ENCODE measurements around the gene ATXN10.
A peak's percentile ranks its signal among the peaks of the same experiment; 100 is the strongest.
"Not testable (repeated sequence)": the region's sequence is repeated elsewhere in the genome, so short reads cannot be mapped to it uniquely, and the experiment has no call there.

The ATXN10 gene

GRCh38 chr22:45709060-45709739, 37.6 kb downstream of the ATXN10 start:
- DNase-seq, result peak; percentile 77

DNA sequence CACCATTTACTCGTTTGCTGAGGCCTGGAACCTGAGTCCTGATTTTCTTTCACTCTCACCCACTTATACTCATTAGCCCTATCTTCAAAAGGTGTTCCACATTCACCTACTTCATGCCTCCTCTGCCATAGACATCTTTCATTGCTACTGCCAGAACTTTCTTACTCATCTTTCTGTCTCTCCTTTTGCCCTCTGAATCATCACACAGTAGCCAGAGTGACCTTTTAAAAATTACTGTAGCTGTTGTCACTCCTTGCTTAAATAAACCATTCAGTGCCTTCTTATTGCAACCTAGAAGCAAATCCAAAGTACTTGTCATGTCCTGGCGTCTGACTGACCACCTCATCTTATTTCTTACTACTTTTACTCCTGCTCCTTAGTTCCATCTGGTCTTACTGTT, 38.2 kb downstream of the ATXN10 start:
- peak; percentile 37 for DNase-seq

GRCh38 chr22:45710469-45710868, 38.8 kb downstream of the ATXN10 start:
- DNase-seq, result no peak

- not testable (repeated sequence) for DNase-seq
Observed at GRCh38 chr22:45714390-45714789, 42.8 kb downstream of the ATXN10 start.

GRCh38 chr22:45717789-45718188, 46.2 kb downstream of the ATXN10 start:
- DNase-seq, result peak; percentile 71

GRCh38 chr22:45718391-45718790, 46.8 kb downstream of the ATXN10 start:
- no peak for DNase-seq

DNA sequence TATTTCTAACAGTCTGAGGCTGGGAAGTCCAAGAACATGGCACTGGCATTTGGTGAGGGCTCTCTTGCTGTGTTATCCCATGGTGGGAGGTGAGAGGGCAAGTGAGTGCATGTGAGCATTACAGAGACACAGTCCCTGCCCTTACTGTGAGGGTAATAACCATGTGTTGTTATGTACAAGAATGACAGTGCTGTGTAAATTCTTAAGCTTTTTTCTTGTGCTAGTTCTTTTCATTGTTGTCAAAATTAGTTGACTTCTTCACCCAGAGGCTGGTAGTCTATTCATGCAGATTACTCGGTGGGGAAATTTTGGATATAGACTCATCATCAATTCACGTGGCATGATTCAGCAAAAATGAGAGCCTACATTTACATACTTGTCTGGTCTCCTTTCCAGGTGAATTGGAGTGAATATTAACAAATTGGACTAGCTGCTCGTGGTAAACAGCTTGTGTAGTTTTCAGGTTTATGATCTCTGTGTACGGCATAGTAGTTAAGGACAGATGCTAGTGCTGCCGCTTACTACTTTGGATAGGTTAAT, 49.3 kb downstream of the ATXN10 start:
- no peak for DNase-seq

DNA sequence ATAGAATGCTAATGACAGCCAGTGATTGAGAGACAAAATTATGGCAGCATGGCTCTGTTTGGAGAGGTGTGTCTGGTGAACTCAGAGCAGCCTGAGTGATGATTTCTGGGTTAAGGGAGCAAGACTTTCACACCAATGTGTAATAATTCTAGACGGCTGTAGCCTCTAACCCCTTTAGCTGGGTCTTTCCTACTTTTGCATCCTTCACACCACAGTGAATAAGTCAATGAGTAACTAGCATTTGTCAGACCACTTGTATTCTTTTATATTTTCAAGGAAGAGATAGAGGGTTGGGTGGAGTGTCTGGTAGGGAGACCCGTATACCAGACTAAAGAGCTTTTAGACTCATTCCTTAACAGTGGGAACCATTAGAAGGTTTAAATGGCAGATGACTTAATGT, 50.4 kb downstream of the ATXN10 start:
- no peak for DNase-seq

GRCh38 chr22:45726081-45726480, 54.4 kb downstream of the ATXN10 start:
- no peak for DNase-seq

DNA sequence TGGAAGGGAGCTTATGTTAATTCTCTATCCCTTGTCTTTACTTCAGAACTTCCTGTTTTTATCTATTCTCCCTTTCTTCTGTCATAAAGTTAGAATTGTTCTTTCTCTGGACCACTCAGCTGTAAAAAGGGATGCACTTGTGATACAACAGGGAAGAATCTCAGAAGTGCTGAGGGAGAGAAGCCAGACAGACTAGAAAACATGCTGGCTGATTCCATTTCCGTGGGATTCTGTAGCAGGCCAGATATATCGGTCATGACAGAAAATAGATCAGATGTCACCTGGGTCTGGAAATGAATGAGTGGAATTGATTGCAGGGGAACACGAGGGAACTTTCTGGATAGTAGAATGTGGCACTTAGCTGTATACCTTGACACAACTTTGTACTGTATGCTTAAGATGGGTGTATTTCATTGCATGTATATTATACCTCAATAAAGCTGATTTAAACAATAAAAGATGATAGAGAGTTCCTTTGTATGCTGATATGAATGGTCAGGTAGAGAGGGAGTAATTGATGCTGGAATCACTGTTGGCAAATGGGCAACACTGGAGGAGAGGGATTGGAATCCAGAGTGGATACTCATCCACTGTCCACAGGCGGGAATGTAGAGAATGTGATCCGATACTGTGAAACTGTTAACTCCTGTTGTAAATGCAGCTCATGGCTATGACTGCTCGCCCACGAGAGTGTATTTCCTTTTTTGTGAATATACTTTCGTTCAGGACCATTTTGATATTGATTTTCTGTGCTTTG, 59.6 kb downstream of the ATXN10 start:
- DNase-seq, result peak; percentile 62

DNA sequence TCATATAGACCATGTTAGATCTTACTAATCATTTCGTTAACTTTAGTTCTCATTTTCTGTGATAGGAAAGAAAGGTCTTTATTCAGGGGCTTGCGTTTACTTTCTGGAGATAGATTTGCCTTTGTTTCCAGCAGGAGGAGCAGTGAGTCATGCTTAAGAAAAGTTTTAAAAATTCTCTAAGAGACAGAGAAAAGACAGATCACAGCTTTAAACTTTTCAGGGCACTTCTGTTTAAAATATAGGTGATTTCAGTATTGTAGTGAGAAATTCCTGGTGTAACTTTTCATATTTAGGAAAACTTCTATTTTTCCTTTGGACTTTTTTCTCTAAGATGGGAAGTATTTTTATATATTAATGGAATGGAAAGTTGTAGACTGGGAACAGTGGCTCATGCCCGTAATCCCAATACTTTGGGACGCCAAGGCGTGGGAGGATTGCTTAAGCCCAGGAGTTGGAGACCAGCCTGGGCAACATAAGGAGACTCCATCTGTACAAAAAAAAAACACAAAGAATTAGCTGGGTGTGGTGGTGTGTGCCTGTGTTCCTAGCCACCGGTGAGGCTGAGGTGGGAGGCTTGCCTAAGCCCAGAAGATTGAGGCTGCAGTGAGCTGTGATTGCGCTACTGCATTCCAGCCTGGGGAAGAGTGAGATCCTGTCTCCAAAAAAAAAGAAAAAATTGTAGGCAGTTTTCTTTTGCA, 60.3 kb downstream of the ATXN10 start:
- DNase-seq, result no peak

DNA sequence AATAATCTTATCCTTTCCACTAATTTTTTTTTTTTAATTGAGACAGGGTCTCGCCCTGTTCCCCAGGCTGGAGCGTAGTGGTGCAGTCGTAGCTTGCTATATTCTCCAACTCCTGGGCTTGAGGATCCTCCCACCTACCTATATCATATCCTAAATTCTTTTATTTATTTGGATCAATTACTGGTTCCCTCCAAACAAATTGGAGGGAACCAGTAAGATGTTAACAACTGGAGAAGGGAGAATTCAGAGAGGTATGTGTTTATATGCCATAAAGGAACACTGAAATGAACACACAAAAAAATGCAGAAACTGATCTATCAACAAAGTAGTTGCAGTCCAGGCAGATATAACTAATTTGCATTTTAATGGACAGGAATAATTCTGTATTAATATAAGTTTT, 63.6 kb downstream of the ATXN10 start:
- DNase-seq, result no peak

DNA sequence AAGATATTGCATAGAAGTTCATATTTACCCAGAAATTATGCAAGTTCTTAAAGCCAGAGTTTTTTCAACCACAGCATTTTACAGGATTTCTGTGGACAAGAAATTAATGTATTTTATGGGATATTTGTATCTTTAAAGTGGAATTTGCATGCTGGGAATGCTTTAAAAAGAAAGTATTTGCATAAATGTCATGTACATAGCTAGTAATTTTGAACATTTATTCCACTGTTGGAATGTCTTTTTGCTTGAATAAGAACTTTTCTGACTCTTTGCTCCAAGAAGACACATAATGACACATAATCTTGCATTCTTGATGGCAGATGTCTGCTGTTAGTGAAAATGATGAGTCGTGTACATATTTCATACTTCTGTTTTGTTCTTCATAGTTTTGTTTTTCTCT, 66.6 kb downstream of the ATXN10 start:
- peak; percentile 33 for DNase-seq

DNA sequence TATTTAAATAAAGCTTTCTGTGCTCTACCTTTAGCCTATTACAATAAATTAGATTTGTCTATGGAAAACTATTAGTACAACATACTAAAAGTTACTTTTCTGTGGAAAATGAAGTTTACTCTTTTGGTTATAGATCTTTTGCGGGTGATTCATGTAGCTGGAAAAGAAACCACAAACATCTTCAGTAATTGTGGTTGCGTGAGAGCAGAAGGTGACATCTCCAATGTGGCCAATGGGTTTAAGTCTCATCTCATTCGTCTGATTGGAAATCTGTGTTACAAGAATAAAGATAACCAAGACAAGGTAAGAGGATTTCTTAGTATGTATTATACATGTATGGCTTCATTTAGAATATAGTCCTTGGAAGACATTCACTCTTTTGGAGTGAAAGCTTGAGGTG, 68.6 kb downstream of the ATXN10 start:
- DNase-seq, result no peak

DNA sequence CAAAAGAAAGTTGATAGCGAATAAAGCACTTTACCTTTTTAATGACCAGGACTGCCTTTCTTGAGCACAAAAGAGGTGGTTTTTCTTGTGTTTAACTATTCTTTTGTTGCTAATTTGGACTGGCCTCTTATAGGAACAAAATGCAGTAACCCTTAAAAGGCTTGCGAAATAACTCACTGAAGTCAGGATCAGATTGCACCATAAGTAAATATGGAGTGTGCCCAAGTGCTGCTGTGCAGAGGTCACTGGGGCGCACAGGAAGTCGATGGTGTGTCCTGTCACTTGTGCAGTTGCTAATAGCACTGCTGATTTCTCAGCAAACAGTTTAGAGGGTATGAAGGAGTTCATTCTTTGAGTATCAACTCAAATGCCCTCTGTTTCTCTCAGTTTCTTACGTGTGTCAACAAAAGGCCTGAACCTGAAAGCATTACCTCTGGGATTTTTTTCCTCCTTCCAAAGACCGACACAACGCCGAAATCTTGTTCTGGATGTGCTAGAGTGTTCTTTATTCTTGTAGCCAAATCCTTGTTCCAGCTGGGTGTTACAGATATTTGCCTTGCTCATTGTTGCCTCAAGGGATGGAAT, 71.3 kb downstream of the ATXN10 start:
- peak; percentile 29 for DNase-seq

- no peak for DNase-seq
Observed at GRCh38 chr22:45743687-45744086, 72.1 kb downstream of the ATXN10 start.

- no peak for DNase-seq
Observed at GRCh38 chr22:45744442-45744841, 72.8 kb downstream of the ATXN10 start.

DNA sequence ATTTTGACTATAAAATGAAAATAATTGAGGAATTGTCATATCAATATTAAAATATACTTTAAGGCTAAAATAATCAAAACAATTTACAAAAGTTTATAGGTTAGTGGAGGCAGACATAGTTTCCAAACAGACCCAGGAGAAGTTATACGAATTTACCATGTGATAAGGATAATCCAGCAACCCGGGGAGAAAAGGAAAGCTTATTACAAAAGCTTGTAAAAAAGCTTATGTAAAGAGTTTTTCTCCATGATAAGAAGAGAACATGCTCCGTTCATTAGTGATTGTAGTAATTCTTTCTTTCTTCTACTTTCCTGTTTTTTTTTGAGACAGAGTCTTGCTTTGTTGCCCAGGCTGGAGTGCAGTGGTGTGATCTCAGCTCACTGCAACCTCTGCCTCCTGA, 79.0 kb downstream of the ATXN10 start:
- no peak for DNase-seq

GRCh38 chr22:45752036-45752435, 80.4 kb downstream of the ATXN10 start:
- DNase-seq, result no peak

DNA sequence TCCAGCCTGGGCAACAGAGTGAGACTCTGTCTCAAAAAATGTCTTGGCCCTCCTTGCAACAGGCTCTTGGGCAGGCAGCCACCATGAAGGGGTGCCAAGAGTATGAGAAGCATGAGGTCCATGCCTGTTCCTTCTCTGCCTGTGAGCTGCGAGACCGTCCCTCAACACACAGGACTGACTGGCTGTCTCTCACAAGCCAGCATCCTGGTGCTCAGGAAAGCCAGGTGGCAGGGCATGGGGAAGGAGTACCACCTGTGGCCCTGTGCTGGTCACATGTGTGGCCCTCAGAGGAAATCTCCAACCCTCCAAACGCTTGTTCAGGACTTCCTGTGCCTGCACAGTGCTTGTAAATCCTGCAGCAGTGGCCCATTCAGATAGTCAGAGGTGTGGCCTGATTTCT, 83.2 kb downstream of the ATXN10 start:
- DNase-seq, result no peak

DNA sequence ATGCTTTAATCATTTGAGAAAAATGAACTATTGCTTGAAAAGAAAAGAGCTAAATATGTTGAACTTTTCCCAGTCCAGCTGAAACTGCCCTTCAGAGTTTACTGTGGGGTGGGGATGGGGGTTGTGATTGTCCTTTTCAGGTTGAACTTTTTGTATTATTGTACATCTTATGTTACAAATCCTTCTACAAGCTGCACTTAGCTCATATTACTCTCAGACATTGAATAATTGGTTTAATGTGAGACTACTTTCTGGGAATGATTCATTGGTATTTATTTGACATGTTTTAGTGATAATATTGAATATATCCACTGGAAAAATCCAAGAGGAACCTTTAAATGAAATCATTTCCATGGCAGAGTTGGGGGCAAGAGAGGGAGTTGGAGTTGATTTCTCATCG, 84.9 kb downstream of the ATXN10 start:
- DNase-seq, result no peak

DNA sequence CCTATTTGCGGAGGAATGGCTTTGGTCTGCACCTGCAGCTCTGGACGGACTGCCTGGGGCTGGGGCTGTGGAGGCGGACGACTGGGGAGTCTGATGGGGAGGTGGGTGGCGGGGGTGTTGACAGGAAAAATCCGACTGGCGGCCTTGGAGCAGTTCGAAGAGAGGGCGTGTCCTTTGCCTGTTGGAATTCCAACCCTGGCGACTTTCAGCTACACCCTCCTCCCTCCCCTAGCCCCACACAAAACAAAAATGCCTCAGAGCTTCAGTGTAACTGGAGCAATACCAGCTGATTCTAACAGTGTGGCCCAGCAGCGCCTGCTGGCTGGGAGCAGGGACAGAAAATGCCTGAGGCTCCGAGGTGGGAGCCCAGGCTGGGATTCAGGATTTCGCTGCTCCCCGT, 85.4 kb downstream of the ATXN10 start:
- DNase-seq, result peak; percentile 48

DNA sequence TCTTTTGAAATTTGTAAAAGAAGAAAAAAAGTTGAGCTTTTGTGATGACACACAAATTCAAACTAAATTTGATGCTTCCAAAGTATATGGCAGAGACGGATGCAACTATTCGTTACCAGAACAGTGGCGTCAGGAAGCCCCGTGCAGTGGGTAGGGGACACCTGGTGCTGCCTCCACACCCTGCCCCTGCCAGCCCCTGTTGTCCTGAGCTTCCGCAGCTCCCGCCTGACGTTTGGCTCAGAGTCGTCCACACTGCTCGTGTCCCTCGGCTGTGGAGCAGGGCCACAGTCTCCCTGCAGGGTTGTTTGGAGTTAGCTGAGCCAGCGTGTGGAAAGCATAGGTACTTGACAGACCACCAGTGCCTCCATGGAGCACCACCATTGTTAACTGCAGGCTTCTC, 86.3 kb downstream of the ATXN10 start:
- no peak for DNase-seq
